Ramos (cell line): ENCODE results near the gene PDZD8.
"Not testable (repeated sequence)": the region's sequence is repeated elsewhere in the genome, so short reads cannot be mapped to it uniquely, and the experiment has no call there.

Source experiments
- in situ Hi-C: fragments of 300-500 bp; cut with MboI; formaldehyde crosslinking; loops from one replicate; pipeline ENCODE4 v1.14.3; 2022; ENCODE audit warnings: low sequenced_read_pairs; ENCODE audit not compliant: unreplicated experiment

The PDZD8 gene

DNA sequence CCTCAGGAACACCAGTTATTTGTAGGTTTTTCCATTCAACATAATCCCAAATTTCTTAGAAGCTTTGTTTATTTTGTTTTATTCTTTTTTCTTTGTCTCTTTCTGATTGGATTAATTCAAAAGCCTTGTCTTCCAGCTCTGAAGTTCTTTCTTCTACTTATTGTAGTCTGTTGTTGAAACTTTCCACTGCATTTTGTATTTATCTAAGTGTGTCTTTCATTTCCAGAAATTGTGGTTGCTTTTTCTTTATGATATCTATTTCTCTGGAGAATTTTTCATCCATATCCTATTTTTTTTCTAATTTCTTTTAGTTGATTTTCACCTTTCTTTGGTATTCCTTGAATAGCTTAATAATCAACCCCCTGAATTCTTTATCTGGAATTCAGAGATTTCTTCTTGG lies 75.8 kb downstream of the PDZD8 start:
- in situ Hi-C loops = no loop called here

DNA sequence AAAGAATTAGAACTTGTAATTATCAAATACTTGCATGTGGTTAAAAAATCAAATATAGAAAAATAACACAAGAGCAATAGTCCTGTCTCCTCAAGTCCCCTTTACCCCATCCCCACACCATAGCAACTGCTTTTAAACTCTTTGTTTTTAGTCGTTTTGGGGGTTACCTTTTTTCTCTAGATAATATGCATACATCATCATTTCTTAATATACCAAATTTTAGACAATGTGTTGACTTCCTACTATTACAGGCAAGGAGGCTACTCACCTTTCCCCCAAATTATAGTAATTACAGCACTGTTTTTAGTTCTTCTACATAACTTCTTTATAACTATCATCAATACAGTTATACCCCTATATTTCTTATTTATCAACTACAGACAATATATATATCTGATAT lies 77.0 kb downstream of the PDZD8 start:
- in situ Hi-C loops = no loop called here

DNA sequence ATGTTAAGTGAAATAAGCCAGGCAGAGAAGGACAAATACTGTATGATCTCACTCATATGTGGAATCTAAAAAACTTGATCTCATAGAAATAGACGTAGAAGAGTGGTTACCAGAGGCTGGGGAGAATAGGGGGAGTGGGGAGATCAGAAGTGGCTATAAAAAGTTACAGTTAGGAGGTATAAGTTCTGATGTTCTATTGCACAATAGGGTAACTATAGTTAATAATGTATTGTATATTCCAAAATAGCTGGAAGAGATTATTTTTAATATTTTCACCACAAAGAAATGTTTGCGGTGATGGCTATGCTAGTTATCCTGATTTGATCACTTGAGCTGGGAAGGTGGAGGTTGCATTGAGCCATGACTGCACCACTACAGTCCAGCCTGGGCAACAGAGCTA lies 80.5 kb downstream of the PDZD8 start:
- in situ Hi-C loops = no loop called here

DNA sequence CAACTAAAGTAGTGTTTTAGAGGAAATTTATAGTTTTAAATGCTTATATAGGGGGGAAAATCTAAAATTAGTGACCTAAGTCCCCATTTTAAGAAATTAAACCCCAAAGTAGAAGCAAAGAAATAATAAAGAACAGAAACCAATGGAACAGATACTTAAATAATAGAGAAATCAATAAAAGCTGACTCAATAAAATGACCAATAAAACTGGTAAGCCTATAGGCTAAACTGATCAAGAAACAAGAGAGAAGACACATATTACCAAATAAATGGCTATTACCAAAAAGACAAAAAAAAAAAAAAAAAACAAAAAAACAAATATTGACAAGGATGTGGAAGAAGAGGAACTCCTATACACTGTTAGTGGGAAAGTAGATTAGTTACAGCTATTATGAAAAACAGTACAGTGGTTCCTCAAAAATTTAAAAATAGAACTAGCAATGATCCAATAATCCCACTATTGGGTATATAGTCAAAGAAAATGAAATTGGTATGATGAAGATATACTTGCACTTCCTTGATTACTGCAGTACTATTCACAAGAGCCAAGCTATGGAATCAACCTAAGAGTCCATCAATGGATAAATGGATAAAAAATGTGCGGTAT lies 81.1 kb downstream of the PDZD8 start:
- in situ Hi-C loops = no loop called here

DNA sequence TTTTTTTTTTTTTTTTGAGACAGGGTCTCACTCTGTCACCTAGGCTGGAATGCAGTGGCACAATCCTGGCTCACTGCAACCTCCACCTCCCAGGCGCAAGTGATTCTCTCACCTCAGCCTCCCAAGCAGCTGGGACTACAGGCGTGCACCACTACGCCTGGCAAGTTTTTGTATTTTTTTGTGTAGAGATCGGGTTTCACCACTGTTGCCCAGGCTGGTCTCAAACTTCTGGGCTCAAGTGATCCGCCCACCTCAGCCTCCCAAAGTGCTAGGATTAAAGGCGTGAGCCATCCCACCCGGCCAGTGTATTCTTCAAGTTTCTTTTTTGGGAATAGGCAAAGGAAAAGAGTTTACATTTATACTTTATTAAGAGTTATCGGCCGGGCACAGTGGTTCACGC lies 84.4 kb downstream of the PDZD8 start:
- in situ Hi-C loops = not testable (repeated sequence)

DNA sequence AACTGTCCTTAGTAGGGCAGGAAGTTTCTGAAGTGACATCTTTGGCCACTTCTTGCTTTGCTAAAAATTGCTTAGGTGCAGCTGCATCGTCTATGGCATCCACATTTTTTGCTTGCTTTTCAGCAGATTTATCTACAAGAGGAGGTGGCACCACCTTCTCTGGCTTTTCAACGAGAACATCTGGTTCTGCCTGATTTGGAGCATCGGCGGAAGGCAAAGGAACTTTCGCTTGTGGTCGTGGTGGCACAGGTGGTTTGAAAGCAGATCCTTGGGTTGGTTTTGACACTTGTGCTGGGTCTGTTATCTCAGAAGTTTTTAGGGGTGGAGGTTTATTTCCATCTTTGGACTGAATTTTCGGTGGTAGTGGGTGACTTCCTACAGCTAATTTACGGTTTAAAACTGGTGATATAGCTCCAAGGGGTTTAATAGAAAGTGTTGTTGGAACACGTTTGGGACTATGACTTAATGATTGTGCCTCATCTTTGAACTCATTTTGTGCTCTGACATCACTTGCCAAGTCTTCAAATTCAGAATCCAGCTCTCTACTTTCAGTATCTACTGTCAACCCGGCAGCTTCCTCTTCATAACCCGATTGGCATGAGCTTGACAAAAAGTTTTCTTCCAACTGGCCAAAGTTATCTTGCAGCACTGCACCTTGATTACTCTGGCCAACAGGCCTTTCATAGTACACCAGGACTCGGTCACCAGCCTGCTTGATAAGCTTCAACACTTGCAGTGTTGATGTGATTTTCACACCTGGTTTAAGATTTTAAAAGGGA lies 90.3 kb downstream of the PDZD8 start:
- in situ Hi-C loops = no loop called here

DNA sequence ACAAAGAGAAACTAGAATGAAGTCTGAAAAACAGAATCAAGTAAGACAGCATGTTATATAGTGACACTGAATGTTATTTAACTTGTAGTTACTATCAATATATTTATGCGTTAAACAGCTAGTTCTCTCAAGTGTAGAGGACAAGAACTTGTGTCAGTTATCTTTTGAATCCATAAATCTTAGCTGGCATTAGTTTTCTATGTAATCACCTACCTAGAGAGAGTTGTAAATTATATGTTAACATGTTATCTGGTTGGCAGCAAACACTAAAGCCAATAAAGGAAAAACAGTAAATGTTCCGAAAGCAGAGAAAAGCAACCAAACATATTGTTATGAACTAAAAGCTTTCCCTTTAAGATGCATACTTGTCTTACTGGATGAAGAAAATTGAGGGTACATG lies 97.6 kb downstream of the PDZD8 start:
- in situ Hi-C loops = no loop called here

DNA sequence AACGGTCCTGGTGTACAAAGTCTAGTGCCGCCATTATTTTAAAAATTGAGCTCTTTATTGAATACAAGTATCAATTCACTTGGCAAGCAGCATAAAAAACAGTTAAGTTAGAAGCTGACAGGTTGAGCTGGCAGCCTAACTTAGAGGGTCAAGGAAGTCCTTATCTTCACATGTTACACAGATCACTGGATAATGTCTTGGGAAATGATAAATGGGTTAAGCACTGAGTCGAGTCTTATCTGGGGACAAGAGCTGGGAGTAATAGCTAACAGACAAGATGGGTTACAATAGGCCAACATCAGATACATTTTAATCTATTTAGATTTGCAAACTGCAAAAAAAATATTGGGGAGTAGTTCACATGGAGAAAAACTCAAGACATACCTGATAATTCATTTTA lies 100.1 kb downstream of the PDZD8 start:
- in situ Hi-C loops = no loop called here

DNA sequence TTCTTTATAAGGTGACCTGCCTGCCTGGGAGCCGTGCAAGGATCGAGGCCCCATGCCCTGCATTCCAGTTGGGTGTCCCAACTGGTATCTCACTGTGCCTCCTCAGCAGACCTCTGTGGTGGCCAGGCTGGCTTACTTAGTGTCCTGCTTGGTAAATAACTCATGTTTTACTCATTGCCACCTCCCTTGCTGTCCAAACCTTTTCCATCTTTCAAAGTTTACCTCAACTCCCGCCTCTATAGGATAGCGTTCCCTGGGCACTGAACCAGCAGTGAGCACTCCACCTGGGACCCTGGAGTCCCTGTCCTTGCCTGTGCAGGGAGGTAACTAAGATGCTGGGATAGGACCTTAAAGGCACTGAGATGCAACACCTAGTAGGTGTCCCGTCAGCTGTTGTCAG lies 100.7 kb downstream of the PDZD8 start:
- in situ Hi-C loops = no loop called here

DNA sequence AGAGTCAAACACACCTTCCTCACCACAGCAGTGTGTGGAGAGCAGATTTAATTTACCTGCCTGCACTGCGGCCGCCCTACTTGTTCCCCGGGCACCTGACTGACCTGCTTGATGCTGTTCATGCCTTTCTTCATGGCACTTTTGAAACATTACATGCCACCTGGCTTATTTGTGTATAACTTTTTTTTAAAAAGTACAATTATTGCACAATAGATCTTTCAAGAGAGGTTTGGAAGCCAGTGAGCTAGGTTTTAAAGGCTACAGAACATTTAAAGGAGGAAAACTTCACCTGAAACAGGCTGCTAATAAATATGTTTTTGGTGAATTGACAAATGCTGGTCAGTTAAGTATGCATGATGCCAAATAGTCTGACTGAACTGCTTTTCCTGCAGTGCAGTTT lies 101.3 kb downstream of the PDZD8 start:
- in situ Hi-C loops = no loop called here

DNA sequence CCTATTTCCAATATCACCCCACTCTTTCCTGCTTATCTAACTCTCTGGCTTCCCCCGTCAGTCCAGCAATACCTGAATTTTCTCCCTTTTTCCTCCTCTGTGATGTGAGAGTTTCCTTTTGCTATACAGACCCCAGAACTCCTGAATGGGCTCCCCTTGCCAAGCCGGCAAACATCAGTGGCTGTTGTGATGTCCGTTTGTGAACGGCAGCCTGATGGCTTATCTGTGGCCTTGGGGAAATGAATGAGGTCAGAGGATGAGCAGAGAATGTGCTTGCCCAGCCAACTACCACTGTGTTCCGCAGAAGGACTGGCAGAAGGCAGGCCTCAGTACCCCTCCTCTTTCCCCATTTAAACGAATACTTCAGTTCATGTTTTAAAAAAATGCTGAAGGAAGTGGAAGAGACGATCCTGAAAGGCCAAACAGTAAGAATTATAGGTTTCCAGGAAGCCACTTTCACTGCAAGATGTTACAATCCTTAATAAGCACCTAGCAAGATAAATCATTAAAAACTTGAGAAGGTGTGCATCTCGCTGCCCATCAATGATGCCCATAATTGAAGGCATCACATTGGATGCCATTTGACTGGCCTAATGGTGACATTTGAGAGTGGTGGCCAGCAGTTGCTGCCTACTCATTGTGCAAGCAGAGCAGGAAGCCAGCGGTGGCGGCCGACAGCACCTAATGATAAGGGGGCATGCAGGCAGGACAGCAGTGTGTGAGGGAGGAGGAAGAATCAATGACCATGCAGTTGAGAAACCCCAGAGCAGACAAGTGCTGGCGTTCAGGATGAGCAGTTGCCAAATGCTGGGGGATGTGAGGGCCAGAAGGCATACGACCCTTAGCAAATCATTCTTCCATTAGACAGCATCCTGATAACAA lies 102.8 kb downstream of the PDZD8 start:
- in situ Hi-C loops = no loop called here

DNA sequence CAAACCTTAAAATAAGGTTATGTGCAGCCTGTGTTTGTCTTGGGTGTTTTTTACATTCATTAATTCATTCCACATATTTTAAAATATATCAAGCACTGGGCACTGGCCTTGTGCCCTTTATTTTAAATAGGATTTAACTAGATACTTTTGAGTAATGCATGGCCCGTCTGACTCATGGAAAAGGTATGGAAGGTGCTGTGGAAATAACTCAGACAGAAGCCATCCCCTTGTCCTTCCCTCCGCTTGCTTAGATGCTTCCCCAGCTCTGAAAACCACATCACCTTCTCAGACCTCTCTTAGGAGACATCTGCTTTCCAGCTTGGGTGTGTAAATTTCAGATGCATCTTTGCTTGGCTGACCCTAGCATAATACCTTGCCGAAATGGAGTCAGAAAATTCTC lies 103.8 kb downstream of the PDZD8 start:
- in situ Hi-C loops = no loop called here

DNA sequence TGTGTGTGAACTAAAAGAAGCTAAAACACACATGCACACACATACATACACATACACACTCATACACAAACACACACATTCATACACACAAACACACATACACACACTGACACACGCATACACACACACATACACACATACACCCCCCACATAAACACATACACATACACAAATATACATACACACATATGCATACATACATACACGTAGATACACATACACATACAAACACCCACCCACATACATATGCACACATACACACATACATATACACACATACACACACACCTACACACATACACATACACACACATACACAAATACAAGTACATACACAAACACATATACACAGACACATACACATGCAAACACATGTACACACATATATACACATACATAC lies 106.3 kb downstream of the PDZD8 start:
- in situ Hi-C loops = no loop called here

DNA sequence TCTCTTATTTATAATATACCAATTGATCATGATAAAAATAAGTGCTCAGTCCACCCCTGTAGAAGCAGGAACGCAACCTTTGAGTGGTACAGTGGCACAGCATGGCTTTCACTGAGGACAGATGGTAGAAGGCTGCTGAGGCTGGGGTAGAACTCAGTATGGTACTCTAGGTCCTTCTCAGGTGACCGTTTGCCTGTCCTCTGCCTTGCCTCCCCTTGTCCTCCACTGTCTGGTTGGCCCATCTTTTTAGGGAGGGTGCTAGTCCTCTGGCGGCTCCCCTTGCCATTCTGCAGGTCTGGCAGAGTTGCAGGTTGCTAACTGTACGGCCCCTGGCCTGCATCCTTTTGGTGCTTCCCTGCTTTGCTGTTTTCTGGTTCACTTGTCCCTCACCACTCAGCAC lies 107.0 kb downstream of the PDZD8 start:
- in situ Hi-C loops = no loop called here

DNA sequence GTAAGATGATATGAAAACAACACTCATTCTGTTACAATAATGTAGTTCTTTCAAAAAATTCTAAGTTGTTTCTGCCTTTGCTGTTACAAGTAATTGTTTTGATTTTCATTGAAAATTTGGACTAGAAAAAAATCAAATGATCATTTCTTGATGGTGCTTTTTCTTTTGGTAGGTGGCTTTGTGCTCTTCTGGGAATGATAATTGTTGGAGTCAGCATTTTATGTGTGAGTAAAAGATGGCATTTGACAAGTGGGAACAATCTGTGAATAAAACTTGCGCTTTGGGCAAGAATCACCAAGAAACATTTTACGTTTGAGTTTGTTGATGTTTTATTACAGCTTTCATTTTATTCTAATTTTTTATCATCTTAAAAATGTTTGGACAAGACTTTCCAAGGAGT lies 108.4 kb downstream of the PDZD8 start:
- in situ Hi-C loops = no loop called here

DNA sequence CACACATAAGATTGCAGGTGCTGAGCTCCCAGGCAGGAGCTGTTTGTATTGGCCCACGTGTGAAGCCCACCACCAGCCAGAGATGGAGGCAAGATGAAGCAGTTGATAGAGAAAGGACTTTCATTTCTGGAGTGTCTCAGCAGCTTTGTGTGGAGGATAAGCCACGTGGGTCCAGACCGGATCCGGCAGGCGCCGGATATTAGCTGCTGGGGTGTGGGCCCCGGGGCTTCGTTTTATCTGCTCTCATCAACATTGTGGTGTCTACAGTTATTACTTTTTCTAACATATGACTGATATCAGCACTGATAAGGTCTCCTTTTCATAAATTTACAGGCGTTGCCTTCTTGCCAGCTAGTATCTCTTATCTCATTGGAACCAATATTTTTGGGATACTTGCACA lies 108.8 kb downstream of the PDZD8 start:
- in situ Hi-C loops = no loop called here

DNA sequence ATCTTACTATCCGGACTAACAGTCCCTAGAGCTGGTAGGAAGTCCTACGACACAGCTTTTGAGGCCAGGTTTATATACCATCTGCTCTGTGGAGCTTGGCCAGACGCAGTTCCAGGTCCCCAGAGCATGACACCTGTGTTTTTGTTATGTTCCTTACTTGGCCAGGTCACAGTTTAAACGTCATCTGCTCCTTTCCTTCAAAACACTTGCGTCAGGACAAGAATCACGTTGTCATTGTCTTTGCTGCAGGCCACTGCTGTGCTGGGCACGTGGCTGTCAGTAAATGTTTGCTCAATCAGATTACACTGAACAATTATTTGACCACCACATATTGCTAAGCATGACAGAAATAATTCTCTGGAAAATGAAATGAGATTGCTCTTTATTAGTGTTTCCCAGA lies 110.5 kb downstream of the PDZD8 start:
- in situ Hi-C loops = no loop called here

DNA sequence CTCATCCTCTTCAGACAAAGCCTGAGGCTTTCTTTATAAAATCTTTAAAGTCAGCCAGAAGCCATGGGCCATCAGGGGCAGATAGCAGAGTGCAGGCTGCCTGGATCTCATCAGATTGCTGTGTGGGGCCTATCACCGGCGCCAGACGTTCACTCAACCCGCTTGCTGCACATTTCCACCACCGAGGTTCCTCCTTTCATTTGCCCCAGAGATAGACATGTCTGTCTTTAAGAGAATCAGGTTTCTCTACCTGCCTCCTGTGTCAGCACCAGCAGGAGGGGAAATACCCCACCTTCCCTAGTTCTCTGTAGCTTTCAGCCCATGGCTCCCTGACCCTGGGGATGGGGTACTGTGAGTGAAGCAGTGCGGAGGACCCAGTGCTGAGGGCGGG lies 112.3 kb downstream of the PDZD8 start:
- in situ Hi-C loops = no loop called here

DNA sequence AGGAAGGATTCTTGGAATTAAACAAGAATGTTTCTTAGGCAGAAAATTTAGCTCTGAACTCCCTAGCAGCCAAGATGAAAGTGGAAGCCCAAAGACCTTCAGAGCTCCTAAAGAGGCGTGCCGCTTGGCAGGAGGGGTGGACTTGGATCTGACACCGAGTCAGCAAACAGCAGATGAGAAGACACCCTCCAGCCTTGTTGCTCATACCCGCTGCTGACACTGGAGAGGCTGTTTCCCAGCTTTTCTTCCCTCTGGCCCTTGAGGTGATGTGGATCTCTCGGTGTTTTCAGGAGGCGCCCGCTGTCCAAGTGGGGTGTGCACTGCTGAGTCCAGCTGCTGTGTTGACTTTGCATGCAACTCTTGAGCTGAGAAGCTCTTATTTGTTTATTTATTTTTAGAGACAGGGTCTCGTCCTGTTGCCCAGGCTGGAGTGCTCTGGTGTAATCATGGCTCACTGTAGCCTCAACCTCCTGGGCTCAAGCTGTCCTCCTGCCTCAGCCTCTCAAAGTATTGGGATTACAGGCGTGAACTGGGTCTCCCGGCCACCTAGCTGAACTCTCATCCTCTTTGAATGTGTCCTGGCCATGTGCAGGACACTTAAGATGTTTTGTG lies 112.8 kb downstream of the PDZD8 start:
- in situ Hi-C loops = no loop called here

DNA sequence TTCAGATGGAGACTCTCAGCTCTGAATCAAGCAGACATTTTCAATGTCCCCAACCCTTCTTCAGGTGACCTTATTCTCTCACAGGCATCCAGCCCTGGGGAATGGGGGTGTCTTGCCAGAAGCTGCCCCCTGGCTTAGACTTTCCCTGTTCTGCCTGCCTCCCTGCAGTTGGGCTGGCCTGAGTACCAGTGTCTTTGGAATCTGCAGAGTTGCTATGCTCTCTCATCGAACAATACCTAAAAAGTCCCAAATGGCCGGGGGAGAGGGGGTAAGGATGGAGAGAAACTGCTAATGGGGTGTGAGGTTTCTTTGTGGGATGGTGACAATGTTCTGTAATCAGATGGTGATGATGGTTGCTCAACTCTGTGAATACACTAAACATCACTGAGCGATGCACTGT lies 113.7 kb downstream of the PDZD8 start:
- in situ Hi-C loops = no loop called here

DNA sequence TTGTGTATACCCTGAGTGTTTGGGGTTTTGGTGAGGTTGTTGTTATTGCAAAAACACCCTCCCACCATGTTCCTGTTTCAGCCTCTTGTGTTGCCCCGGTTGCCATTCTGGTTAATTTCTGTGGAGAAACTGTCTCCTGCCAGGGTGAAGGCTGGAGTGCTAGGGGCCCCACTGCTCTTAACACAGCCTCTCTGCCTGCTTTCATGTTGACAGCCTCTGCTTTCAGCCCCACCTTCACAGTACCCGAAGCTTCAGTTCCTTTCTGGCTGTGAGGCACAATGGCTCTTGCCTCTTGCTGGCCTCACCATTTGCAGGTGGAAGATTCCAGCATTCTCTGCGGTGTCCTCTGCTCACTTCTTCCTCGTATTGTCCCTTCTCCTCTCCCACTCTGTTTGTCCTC lies 115.2 kb downstream of the PDZD8 start:
- in situ Hi-C loops = no loop called here
